Measurements from ENCODE around the gene MECP2.

DNA sequence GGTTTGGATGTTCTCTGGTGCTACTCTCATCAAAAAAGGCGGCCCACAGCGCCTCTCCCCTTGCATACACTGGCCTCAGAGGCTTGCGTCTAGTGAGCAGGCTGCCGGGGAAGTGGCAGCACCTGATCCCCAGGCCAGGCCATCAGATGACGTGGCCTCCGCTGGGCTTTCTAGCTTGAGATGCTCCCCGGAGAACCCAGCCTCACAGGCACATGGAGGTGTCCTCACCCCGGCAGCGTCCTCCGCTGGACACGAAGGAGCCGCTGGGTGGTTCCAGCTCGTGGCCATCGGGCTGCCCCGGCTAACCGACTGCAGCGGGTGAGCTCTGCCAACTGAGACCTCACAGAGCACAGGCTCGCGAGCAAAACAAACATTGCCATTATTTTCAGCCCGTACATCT lies 90.6 kb downstream of the MECP2 start:
- TF ChIP-seq, protein P1, sequence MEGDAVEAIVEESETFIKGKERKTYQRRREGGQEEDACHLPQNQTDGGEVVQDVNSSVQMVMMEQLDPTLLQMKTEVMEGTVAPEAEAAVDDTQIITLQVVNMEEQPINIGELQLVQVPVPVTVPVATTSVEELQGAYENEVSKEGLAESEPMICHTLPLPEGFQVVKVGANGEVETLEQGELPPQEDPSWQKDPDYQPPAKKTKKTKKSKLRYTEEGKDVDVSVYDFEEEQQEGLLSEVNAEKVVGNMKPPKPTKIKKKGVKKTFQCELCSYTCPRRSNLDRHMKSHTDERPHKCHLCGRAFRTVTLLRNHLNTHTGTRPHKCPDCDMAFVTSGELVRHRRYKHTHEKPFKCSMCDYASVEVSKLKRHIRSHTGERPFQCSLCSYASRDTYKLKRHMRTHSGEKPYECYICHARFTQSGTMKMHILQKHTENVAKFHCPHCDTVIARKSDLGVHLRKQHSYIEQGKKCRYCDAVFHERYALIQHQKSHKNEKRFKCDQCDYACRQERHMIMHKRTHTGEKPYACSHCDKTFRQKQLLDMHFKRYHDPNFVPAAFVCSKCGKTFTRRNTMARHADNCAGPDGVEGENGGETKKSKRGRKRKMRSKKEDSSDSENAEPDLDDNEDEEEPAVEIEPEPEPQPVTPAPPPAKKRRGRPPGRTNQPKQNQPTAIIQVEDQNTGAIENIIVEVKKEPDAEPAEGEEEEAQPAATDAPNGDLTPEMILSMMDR (IDR thresholded peaks at IDR 0.05; ENCODE audit: low read depth, low read length), result no peak
- TF ChIP-seq EZH2phosphoT487 (IDR thresholded peaks at IDR 0.05; ENCODE audit: low read depth), result no peak

Measured in OCI-LY3 (cell line).